Adrenal gland (tissue), 5 donors: Measurements from ENCODE around the gene INF2.

Experiments
- CTCF ChIP-seq, 6 experiments: fragments of 450-650 bp in 4 of 6; fragments of 200-600 bp in 2 of 6; sonication (generic) in 1 of 6; IDR thresholded peaks; 1 replicate in 5 of 6; 2 replicates in 1 of 6; pipeline versions ENCODE4 v1.5.1 to v1.8.0; 2016 to 2021; ENCODE audit warnings: antibody characterized with exemption in 6 of 6, mild to moderate bottlenecking in 2 of 6, moderate library complexity in 1 of 6
- POLR2A ChIP-seq, 2 donors: fragments of 450-650 bp; IDR thresholded peaks; one replicate each; pipeline ENCODE4 v1.6.1; 2017; ENCODE audit warnings: antibody characterized with exemption in 2 of 2, mild to moderate bottlenecking in 2 of 2, moderate library complexity in 1 of 2
- donor health status: DM: no; HTN: no; CAD: no.

DNA sequence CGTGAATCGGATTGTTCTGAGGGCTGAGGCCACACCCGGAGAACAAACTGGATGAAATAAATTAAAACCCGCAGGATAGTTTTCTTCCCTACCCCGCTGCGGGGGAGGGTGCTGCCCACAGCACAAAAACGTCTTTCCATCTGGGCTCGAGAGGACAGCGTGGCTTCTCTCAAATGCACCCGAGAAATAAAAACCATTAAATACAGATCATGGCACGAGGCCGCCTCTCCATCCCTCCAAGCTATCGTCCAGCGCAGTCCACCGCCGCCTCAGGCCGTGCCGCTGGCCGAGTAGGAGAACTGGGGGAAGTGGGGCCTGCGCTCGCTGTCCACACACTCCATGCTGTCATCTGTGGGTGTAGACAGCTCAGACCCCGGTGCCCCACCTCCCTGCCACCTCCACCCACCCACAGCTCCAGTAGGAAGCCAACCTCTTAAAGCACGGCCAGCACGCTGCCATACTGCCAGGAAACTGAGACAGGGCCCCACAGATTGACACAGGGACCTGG lies 80.7 kb downstream of the INF2 start:
- no peak for TF ChIP-seq CTCF (IDR thresholded peaks at IDR 0.05)
- TF ChIP-seq POLR2A (IDR thresholded peaks at IDR 0.05): no peak
